A549 (cell line): ENCODE measurements around the gene COPE. TPM values are rescaled to one million over a fixed set of nuclear protein-coding genes. Genes with fewer than 3 reads are reported as not detected.

Source experiments
- ATAC-seq, 2 experiments: fragments of 200-7000 bp in 1 of 2; fragments of >200 bp in 1 of 2; cut with Nextera tagmentation in 1 of 2; cut with Tn5 transposase in 1 of 2; 3 replicates each; pipeline versions ENCODE4 v1.8.0 to v1.9.1; 2018 to 2020; ENCODE audit warnings: mild to moderate bottlenecking in 1 of 2, moderate library complexity in 1 of 2
- CTCF ChIA-PET: fragments of 300-600 bp; sonication (Branson Sonifier 250); formaldehyde crosslinking; extraction: SDS; loops from one replicate; lab custom pipeline; 2021; ENCODE audit warnings: antibody characterized with exemption, inconsistent platforms; lab: Yijun Ruan, JAX
- POLR2A ChIA-PET: fragments of 350-600 bp; formaldehyde crosslinking; extraction: SDS; loops from one replicate; lab custom pipeline; 2021; ENCODE audit warnings: antibody characterized with exemption, inconsistent platforms; lab: Yijun Ruan, JAX
- DNase-seq, 2 experiments: peaks; one replicate each; pipeline versions ENCODE4 v3.0.0 to v3.0.0-alpha.2; 2011 to 2016; ENCODE audit warnings: low read depth in 1 of 2, low spot score in 1 of 2
- FAIRE-seq: peaks from 2 replicates; lab custom pipeline; 2011; peaks lifted over from hg19 to GRCh38; lab: Jason Lieb, UNC
- H3K27ac ChIP-seq, 2 experiments: fragments of >200 bp; sonication (Bioruptor Twin); formaldehyde crosslinking; 3 replicates each; pipeline ENCODE4 v1.5.1; 2016 to 2017
- H3K4me1 ChIP-seq: fragments of >200 bp; sonication (Bioruptor Twin); formaldehyde crosslinking; 3 replicates; pipeline ENCODE4 v1.6.1; 2016
- H3K4me2 ChIP-seq: fragments of >200 bp; sonication (Bioruptor Twin); formaldehyde crosslinking; 3 replicates; pipeline ENCODE4 v1.6.1; 2016
- H3K4me3 ChIP-seq: fragments of >200 bp; sonication (Bioruptor Twin); formaldehyde crosslinking; 3 replicates; pipeline ENCODE4 v1.5.1; 2016
- H3K9me3 ChIP-seq: fragments of >200 bp; sonication (Bioruptor Twin); formaldehyde crosslinking; 3 replicates; pipeline ENCODE4 v1.6.1; 2016
- CEBPB ChIP-seq, 2 experiments: fragments of >200 bp in 1 of 2; sonication (Bioruptor Twin) in 1 of 2; formaldehyde crosslinking in 1 of 2; IDR thresholded peaks; 2 replicates each; pipeline ENCODE4 v1.6.1; 2012 to 2016
- CTCF ChIP-seq: fragments of >200 bp; sonication (Bioruptor Twin); formaldehyde crosslinking; IDR thresholded peaks from 3 replicates; pipeline ENCODE4 v1.5.1; 2016
- EP300 ChIP-seq, 2 experiments: fragments of >200 bp; sonication (Bioruptor Twin); formaldehyde crosslinking; IDR thresholded peaks; 2 replicates in 1 of 2; 3 replicates in 1 of 2; pipeline ENCODE4 v1.6.1; 2016 to 2017
- FOSB ChIP-seq: fragments of 250-450 bp; sonication (Bioruptor Pico); IDR thresholded peaks from 2 replicates; pipeline ENCODE4 v1.5.0; 2020; ENCODE audit warnings: mild to moderate bottlenecking, moderate library complexity
- HDAC2 ChIP-seq: fragments of 200-600 bp; sonication (generic); IDR thresholded peaks from 2 replicates; pipeline ENCODE4 v1.6.1; 2016
- HEYL ChIP-seq: fragments of 250-450 bp; sonication (Bioruptor Pico); IDR thresholded peaks from 2 replicates; pipeline ENCODE4 v1.8.0; 2021; ENCODE audit warnings: mild to moderate bottlenecking, moderate library complexity
- HOXA7 ChIP-seq: fragments of 250-450 bp; sonication (Bioruptor Pico); IDR thresholded peaks from 2 replicates; pipeline ENCODE4 v1.5.0; 2020; ENCODE audit warnings: mild to moderate bottlenecking, moderate library complexity
- KDM1A ChIP-seq: fragments of 200-600 bp; sonication (generic); IDR thresholded peaks from 2 replicates; pipeline ENCODE4 v1.6.1; 2016; ENCODE audit warnings: low read depth, mild to moderate bottlenecking
- KDM5A ChIP-seq: fragments of 200-600 bp; sonication (generic); IDR thresholded peaks from 2 replicates; pipeline ENCODE4 v1.6.1; 2016; ENCODE audit warnings: antibody characterized with exemption, mild to moderate bottlenecking
- MYC ChIP-seq: IDR thresholded peaks from 2 replicates; pipeline ENCODE4 v1.6.1; 2012; ENCODE audit warnings: mild to moderate bottlenecking, inconsistent platforms, low read length, improper control_type of control experiment, borderline replicate concordance
- NPAS2 ChIP-seq: fragments of 250-450 bp; sonication (Bioruptor Pico); IDR thresholded peaks from 2 replicates; pipeline ENCODE4 v1.8.0; 2022; ENCODE audit warnings: mild to moderate bottlenecking, moderate library complexity, borderline replicate concordance
- NR3C1 ChIP-seq: fragments of >200 bp; sonication (Bioruptor Twin); formaldehyde crosslinking; IDR thresholded peaks from 3 replicates; pipeline ENCODE4 v1.6.1; 2017
- PBX3 ChIP-seq: IDR thresholded peaks from 2 replicates; pipeline ENCODE4 v1.6.1; 2012
- POLR2AphosphoS2 ChIP-seq: conservative IDR thresholded peaks from 2 replicates; pipeline ENCODE4 v1.6.1; 2012; ENCODE audit warnings: low read length, improper control_type of control experiment, inconsistent platforms
- RAD21 ChIP-seq, 2 experiments: fragments of >200 bp in 1 of 2; sonication (Bioruptor Twin) in 1 of 2; formaldehyde crosslinking in 1 of 2; IDR thresholded peaks in 1 of 2; conservative IDR thresholded peaks in 1 of 2; 2 replicates in 1 of 2; 3 replicates in 1 of 2; pipeline ENCODE4 v1.6.1; 2012 to 2018; ENCODE audit warnings: inconsistent platforms in 1 of 2
- RARB ChIP-seq: fragments of 250-450 bp; sonication (Bioruptor Pico); IDR thresholded peaks from 2 replicates; pipeline ENCODE4 v1.8.0; 2021; ENCODE audit warnings: mild to moderate bottlenecking, moderate library complexity
- REST ChIP-seq: fragments of 200-600 bp; sonication (generic); IDR thresholded peaks from 2 replicates; pipeline ENCODE4 v1.6.1; 2016; ENCODE audit warnings: antibody characterized with exemption, mild to moderate bottlenecking, moderate library complexity
- RFX5 ChIP-seq: fragments of 450-650 bp; IDR thresholded peaks from 2 replicates; pipeline ENCODE4 v1.7.1; 2014; ENCODE audit warnings: antibody characterized with exemption, mild to moderate bottlenecking, moderate library complexity
- RNF2 ChIP-seq: fragments of 200-600 bp; sonication (generic); IDR thresholded peaks from 2 replicates; pipeline ENCODE4 v1.6.1; 2016; ENCODE audit warnings: low read depth, mild to moderate bottlenecking, antibody characterized with exemption, moderate library complexity, borderline replicate concordance
- SMC3 ChIP-seq: fragments of >200 bp; sonication (Bioruptor Twin); formaldehyde crosslinking; IDR thresholded peaks from 3 replicates; pipeline ENCODE4 v1.6.1; 2018; ENCODE audit warnings: inconsistent platforms
- SREBF2 ChIP-seq: fragments of 450-650 bp; IDR thresholded peaks from 2 replicates; pipeline ENCODE4 v1.6.1; 2014; ENCODE audit warnings: mild to moderate bottlenecking, moderate library complexity
- TFCP2L1 ChIP-seq: fragments of 250-450 bp; sonication (Bioruptor Pico); IDR thresholded peaks from 2 replicates; pipeline ENCODE4 v1.5.0; 2021; ENCODE audit warnings: mild to moderate bottlenecking
- ZFP36 ChIP-seq: fragments of 450-650 bp; IDR thresholded peaks from 2 replicates; pipeline ENCODE4 v1.6.1; 2014; ENCODE audit warnings: borderline replicate concordance; ENCODE audit not compliant: partially characterized antibody
- WGBS: methylation state at CpG from one replicate; pipeline ENCODE4 v1.1.6; 2017; ENCODE audit errors: missing lambda C conversion rate; 5-methylcytosine and 5-hydroxymethylcytosine counted together
- polyA plus RNA-seq, 4 experiments: library from polyadenylated mRNA; depleted of rRNA in 3 of 4; stranded (reverse); fragments of >200 nt; fragmentation: RNase III in 1 of 4; extraction: RNeasy Plus Mini Kit Qiagen cat#74134 plus additional on column Dnase treatment in 1 of 4; gene quantifications; 2 replicates in 3 of 4; 3 replicates in 1 of 4; pipeline ENCODE4 v1.2.3, GENCODE V29; 2011 to 2017

The COPE gene
- polyA plus RNA-seq, 2 of the 4 experiments (the other 2 are of a cell fraction) = 94.0 to 114 TPM

- no peak for FAIRE-seq
- Histone ChIP-seq H3K4me2 (peak overlapping the region; percentile 99), H3K4me1 (peaks cover 8% of the 10 kb centered on the region; the same call in 1 of the 3 replicates), H3K27ac (peak overlapping the region; percentile 92 to 99), H3K4me3 (peak overlapping the region; percentile 94; the same call in 1 of the 3 replicates), H3K9me3 (no peaks in the 10 kb centered on the region)
- 79% methylated on average over 18 of the region's 18 CpGs for WGBS
- POLR2A ChIA-PET = interaction anchor here (0.6 kb wide), 1 partner anchor 59 kb away, joined by 3 read pairs; no protein-coding TSS in a partner anchor
- DNase-seq = no peak
- ATAC-seq = no peak
- TF ChIP-seq KDM5A (no peak), HEYL (CRISPR knock-in tag) (no peak), NR3C1 (no peak), TFCP2L1 (CRISPR knock-in tag) (no peak), ZFP36 (no peak), RFX5 (no peak), SREBF2 (no peak), RARB (no peak), PBX3 (no peak), POLR2AphosphoS2 (no peak), RNF2 (no peak), CEBPB (IDR thresholded peaks at IDR 0.05) (no peak), HOXA7 (no peak), HDAC2 (no peak), FOSB (no peak), REST (no peak), EP300 (IDR thresholded peaks at IDR 0.05) (no peak), MYC (no peak)
- CTCF ChIA-PET = interaction anchor here (4.8 kb wide), 1 partner anchor 45 kb away, joined by 22 read pairs; no protein-coding TSS in a partner anchor
Observed at GRCh38 chr19:18941628-18942354, 22.6 kb upstream of the COPE start.

- ATAC-seq = peak; percentile 73 to 79
- DNase-seq = peak; percentile 36 to 79
- FAIRE-seq = no peak
- CTCF ChIA-PET = interaction anchor here (1.2 to 4.8 kb wide), 6 partner anchors 10 to 49 kb away, joined by 3 to 22 read pairs (median 6); no protein-coding TSS in a partner anchor
- Histone ChIP-seq H3K27ac (peak within 1 kb of the TSS; percentile 92 to 99), H3K4me2 (peak within 1 kb of the TSS; percentile 99), H3K9me3 (no peaks in the 10 kb centered on the region), H3K4me3 (peak within 1 kb of the TSS; percentile 94), H3K4me1 (peaks cover 8% of the 10 kb centered on the region; the same call in 1 of the 3 replicates)
- POLR2A ChIA-PET = interaction anchor here (0.6 to 1.5 kb wide), 3 partner anchors 22 to 60 kb away, joined by 3 to 7 read pairs (median 4); partner anchors contain the start of genes COPE and DDX49
- 11% methylated on average over 4 of the region's 81 CpGs for WGBS
- TF ChIP-seq NPAS2 (CRISPR knock-in tag) (no peak), CTCF (peak; percentile 53), RAD21 (conservative IDR thresholded peaks at IDR 0.05 in 1 of 2, IDR thresholded peaks at IDR 0.05 in 1 of 2) (peak in 1 of 2 experiments; percentile 38; a peak in 2 of 5 replicates), KDM1A (no peak), REST (no peak), SMC3 (peak; percentile 50; the same call in 2 of the 3 replicates)
Observed at GRCh38 chr19:18940769-18941627, 21.8 kb upstream of the COPE start, which contains the start of gene HOMER3. Gene HOMER3 (minus strand): TSS chr19:18941217. CDS start chr19:18938982, 2,235 bp downstream.
